AG09309 (cell line): ENCODE data around the gene SERPINB6.

ENCODE experiments used
- DNase-seq: peaks from one replicate; pipeline ENCODE4 v3.0.0-alpha.2; 2010; ENCODE audit warnings: low read depth
- H3K4me3 ChIP-seq: 2 replicates; pipeline ENCODE4 v1.5.1; 2011; ENCODE audit warnings: mild to moderate bottlenecking, low read depth, low read length, moderate library complexity; ENCODE audit not compliant: control insufficient read depth
- CTCF ChIP-seq: IDR thresholded peaks from 2 replicates; pipeline ENCODE4 v1.5.1; 2011; ENCODE audit warnings: mild to moderate bottlenecking, low read depth, low read length, inconsistent platforms; ENCODE audit not compliant: insufficient read depth, control insufficient read depth; ENCODE audit errors: missing control alignments

The SERPINB6 gene

GRCh38 chr6:2963756-2964155, 7.6 kb downstream of the SERPINB6 start:
- TF ChIP-seq CTCF, result no peak

GRCh38 chr6:2962636-2963035, 8.7 kb downstream of the SERPINB6 start:
- no peak overlapping the region for H3K4me3 ChIP-seq
- no peak for TF ChIP-seq CTCF
- DNase-seq, result no peak

More at GRCh38 chr6:2963756-2964155, 7.6 kb downstream of the SERPINB6 start:
- H3K4me3 ChIP-seq, result no peak overlapping the region
- DNase-seq, result no peak

GRCh38 chr6:2962004-2962403, 9.4 kb downstream of the SERPINB6 start:
- no peak for DNase-seq
- TF ChIP-seq CTCF, result no peak
- no peak overlapping the region for H3K4me3 ChIP-seq

- H3K4me3 ChIP-seq, result no peak overlapping the region
- no peak for DNase-seq
These were observed 9.9 kb downstream of the SERPINB6 start for GRCh38 chr6:2961506-2961905.

GRCh38 chr6:2960935-2961334, 10.4 kb downstream of the SERPINB6 start:
- DNase-seq, result no peak
- TF ChIP-seq CTCF, result no peak
- H3K4me3 ChIP-seq, result no peak overlapping the region

More at GRCh38 chr6:2961506-2961905, 9.9 kb downstream of the SERPINB6 start:
- no peak for TF ChIP-seq CTCF

GRCh38 chr6:2959909-2960719, 11.3 kb downstream of the SERPINB6 start:
- no peak for TF ChIP-seq CTCF
- peak; percentile 47 for DNase-seq
- H3K4me3 ChIP-seq, result no peak overlapping the region
